ENCODE results near the gene TSHZ2.

- no peak for TF ChIP-seq FOXM1 (IDR thresholded peaks at IDR 0.05; ENCODE audit: borderline replicate concordance)
- TF ChIP-seq CTBP1 (IDR thresholded peaks at IDR 0.05; ENCODE audit: borderline replicate concordance) = no peak
- no peak for TF ChIP-seq BHLHE40 (IDR thresholded peaks at IDR 0.05; ENCODE audit: borderline replicate concordance)
- no peak for TF ChIP-seq FOXA1 (IDR thresholded peaks at IDR 0.05)
- no peak for TF ChIP-seq ARNT (IDR thresholded peaks at IDR 0.05)
- no peak for TF ChIP-seq SUZ12 (IDR thresholded peaks at IDR 0.05)
- TF ChIP-seq PKNOX1 (IDR thresholded peaks at IDR 0.05) = no peak
- no peak for TF ChIP-seq FOXK2 (IDR thresholded peaks at IDR 0.05)
- no peak for TF ChIP-seq SP1 (IDR thresholded peaks at IDR 0.05)
- TF ChIP-seq NFRKB (IDR thresholded peaks at IDR 0.05) = no peak
- TF ChIP-seq LEF1 (IDR thresholded peaks at IDR 0.05; ENCODE audit: borderline replicate concordance) = no peak
- no peak for TF ChIP-seq TARDBP (IDR thresholded peaks at IDR 0.05)
- TF ChIP-seq ZNF384 (IDR thresholded peaks at IDR 0.05) = no peak
Measured at GRCh38 chr20:53403029-53403428, 430.9 kb downstream of the TSHZ2 start.

All from HEK293T (cell line).